Mesenteric fat pad (tissue), 1 donor: ENCODE data around the gene RTN3. TPM values are rescaled to one million over a fixed set of nuclear protein-coding genes. Genes with fewer than 3 reads are reported as not detected.
"Not testable (repeated sequence)": the region's sequence is repeated elsewhere in the genome, so short reads cannot be mapped to it uniquely, and the experiment has no call there.

Experiments used
- DNase-seq: peaks from one replicate; pipeline ENCODE4 v3.0.0-alpha.2; 2020; ENCODE audit warnings: low spot score
- total RNA-seq: library from RNA; stranded (reverse); fragmentation: NEBNext Ultra II Directional; extraction: Animal tissue kit (Norgen Biotek cat#: 25700); gene quantifications from one replicate; pipeline ENCODE4 v1.2.1, GENCODE V29; 2021
- donor health status: DM: yes; HTN: yes; CAD: no.

RTN3 gene
- total RNA-seq, 1 donor from 2014 or later = 267 TPM

- DNase-seq = no peak
Observed at GRCh38 chr11:63680834-63681320, 423 bp upstream of the RTN3 start.

- no peak for DNase-seq
Observed at GRCh38 chr11:63682066-63683021, 1.0 kb downstream of the RTN3 start.

- no peak for DNase-seq
Observed at GRCh38 chr11:63683133-63683991, 2.1 kb downstream of the RTN3 start.

GRCh38 chr11:63685158-63685721 lies 3.9 kb downstream of the RTN3 start:
- DNase-seq = not testable (repeated sequence)

- no peak for DNase-seq
Observed at GRCh38 chr11:63686926-63687325, 5.6 kb downstream of the RTN3 start.

GRCh38 chr11:63687845-63688244 lies 6.5 kb downstream of the RTN3 start:
- DNase-seq = no peak

- no peak for DNase-seq
Observed at GRCh38 chr11:63694596-63694995, 13.3 kb downstream of the RTN3 start.

- DNase-seq = no peak
Observed at GRCh38 chr11:63698976-63699733, 17.9 kb downstream of the RTN3 start.

GRCh38 chr11:63699896-63700295 lies 18.6 kb downstream of the RTN3 start:
- DNase-seq = no peak

- no peak for DNase-seq
Observed at GRCh38 chr11:63705526-63705925, 24.2 kb downstream of the RTN3 start.

- no peak for DNase-seq
Observed at GRCh38 chr11:63708764-63709163, 27.5 kb downstream of the RTN3 start.

GRCh38 chr11:63709336-63709884 lies 28.1 kb downstream of the RTN3 start:
- DNase-seq = no peak

GRCh38 chr11:63710476-63711217 lies 29.3 kb downstream of the RTN3 start:
- no peak for DNase-seq

- no peak for DNase-seq
Observed at GRCh38 chr11:63711838-63712237, 30.5 kb downstream of the RTN3 start.

- no peak for DNase-seq
Observed at GRCh38 chr11:63713766-63714165, 32.5 kb downstream of the RTN3 start.

GRCh38 chr11:63716046-63716445 lies 34.7 kb downstream of the RTN3 start:
- DNase-seq = no peak

GRCh38 chr11:63719001-63719400 lies 37.7 kb downstream of the RTN3 start:
- DNase-seq = no peak

GRCh38 chr11:63719987-63720386 lies 38.7 kb downstream of the RTN3 start:
- DNase-seq = no peak

- no peak for DNase-seq
Observed at GRCh38 chr11:63720611-63721010, 39.3 kb downstream of the RTN3 start.

- no peak for DNase-seq
Observed at GRCh38 chr11:63729326-63729725, 48.0 kb downstream of the RTN3 start.
